Panc1 (cell line): ENCODE data around the gene ZCWPW2.

Source experiments
- CTCF ChIP-seq: fragments of 450-650 bp; IDR thresholded peaks from 2 replicates; pipeline ENCODE4 v1.5.1; 2017; ENCODE audit warnings: mild to moderate bottlenecking
- POLR2AphosphoS5 ChIP-seq: IDR thresholded peaks from 2 replicates; pipeline ENCODE4 v1.6.1; 2012; ENCODE audit warnings: mild to moderate bottlenecking, low read depth, low read length, moderate library complexity
- REST ChIP-seq, 2 experiments: IDR thresholded peaks; 2 replicates each; pipeline ENCODE4 v1.6.1; 2011 to 2012; ENCODE audit warnings: low read depth in 2 of 2, control low read depth in 1 of 2, low read length in 1 of 2, mild to moderate bottlenecking in 1 of 2, moderate library complexity in 1 of 2; ENCODE audit not compliant: insufficient read depth in 1 of 2
- TCF7L2 ChIP-seq: IDR thresholded peaks from 2 replicates; pipeline ENCODE4 v1.6.1; 2011; ENCODE audit warnings: mild to moderate bottlenecking, low read depth, low read length, inconsistent platforms

GRCh38 chr3:28335246-28335645, 13.3 kb upstream of the ZCWPW2 start:
- TF ChIP-seq REST (IDR thresholded peaks at IDR 0.05; ENCODE audit: insufficient read depth in 1 of 2, low read depth in 2 of 2, low read length in 1 of 2), result no peak
- no peak for TF ChIP-seq CTCF
- no peak for TF ChIP-seq TCF7L2
- TF ChIP-seq POLR2AphosphoS5, result no peak
